ENCODE data around the gene CTCF.
A peak's percentile ranks its signal among the peaks of the same experiment; 100 is the strongest.

The CTCF gene

GRCh38 chr16:67551091-67551490, 11.2 kb upstream of the CTCF start:
- DNase-seq: no peak

DNA sequence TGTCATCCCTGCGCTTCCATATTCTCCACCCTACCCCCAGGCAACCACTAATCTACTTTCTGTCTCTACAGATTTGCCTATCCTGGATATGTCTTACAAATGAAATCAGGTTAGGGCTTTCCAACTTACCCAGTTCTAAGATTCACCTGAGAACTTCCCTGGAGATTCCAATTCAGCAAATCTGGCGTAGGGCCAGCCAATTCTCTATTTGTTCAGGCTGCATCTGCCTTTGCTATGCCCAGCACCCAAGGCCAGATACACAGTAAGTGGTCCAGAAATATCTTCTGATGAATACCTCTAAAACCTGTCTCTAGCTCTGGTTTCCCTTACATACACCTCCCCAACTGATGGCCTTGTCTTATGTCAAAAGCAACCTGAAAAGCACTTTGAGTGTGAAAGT, 10.4 kb upstream of the CTCF start:
- no peak for DNase-seq

- DNase-seq: no peak
Measured at GRCh38 chr16:67552476-67552875, 9.8 kb upstream of the CTCF start.

DNA sequence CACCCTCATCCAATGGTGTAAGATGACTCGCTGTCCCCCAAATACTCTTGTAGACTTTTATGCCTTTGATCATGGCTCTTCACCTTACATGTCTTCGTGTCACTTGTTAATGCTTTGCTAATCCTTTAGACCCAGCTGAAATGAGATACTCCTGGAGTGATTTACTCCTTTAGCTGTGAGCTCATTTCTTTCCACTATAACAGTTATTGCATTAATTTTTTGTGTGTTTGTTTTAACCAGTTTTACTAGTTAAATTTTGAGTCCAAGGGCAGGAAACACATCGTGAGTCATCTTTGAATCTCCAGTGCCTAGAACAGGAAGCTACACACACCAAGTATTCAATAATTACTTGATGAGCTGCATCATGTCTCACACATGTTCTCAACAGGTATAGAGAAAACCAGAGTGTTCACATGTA, 6.5 kb upstream of the CTCF start:
- no peak for DNase-seq

DNA sequence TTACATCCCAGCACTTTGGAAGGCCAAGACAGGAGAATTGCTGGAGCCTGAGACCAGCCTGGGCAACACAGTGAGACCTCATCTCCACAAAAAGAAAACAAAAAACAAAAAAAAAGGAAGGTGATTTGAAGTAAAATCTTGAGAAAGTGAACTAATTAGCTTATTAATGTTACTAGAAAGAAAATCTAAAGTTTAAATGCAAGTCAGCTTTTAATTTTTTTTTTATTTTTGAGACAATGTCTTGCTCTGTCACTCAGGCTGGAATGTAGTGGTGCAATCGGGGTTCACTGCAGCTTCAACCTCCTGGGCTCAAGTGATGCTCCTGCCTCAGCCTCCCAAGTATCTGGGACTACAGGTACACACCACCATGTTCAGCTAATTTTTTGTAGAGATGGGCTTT, 3.5 kb upstream of the CTCF start:
- DNase-seq: no peak

GRCh38 chr16:67560827-67561342, 1.4 kb upstream of the CTCF start:
- DNase-seq: no peak

DNA sequence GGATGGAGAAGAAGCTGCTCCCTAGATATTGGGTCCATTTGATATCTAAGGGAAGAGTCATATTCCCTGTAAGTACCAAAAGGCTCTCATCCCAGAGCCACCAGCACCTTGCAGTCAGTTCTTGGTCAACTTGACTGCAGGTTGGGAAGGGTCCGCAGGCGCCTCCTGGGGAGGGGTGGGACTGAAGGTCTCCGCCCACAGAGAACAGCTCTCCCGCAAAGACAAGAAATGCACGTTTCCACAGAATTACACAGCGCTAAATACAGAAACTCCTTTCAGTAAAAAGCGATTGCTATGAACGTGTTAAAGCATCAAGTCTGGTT, 864 bp upstream of the CTCF start:
- no peak for DNase-seq

DNA sequence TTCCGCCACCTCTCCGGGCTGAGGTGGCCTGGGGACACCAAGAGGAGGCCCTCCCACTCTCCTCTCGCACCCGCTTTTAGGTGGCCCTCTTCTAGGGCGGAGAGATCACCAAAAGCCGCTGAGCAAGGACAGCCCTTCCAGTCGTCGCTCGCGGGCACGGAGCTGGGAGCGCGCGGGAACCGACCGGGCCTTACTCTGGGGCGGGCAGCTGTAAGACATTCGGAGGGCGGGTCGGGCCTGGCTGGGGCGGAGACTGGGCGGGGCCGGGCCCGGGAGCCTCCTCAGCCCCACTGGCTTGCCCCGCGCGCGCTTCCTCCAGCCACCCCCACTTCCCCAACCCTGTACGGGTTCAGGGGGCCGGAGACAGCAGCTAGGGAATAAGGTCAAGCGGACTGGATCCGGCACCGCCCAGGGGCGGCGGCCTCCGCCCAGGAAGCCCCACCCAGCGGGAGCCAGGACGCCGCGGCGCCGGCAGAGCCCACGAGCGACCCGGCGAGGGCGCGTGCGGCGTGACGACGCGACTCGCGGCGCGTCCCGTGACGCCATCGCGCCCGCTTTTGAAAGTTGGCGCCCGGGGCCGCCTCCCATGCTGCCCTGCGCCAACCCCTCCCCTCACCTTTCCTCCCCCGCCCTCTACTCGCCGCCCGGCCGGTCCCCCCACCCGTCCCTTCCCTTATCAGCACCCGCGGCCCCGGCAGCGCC, 351 bp upstream of the CTCF start:
- peak; percentile 79 for DNase-seq

GRCh38 chr16:67562918-67563707, 787 bp downstream of the CTCF start:
- DNase-seq: no peak

DNA sequence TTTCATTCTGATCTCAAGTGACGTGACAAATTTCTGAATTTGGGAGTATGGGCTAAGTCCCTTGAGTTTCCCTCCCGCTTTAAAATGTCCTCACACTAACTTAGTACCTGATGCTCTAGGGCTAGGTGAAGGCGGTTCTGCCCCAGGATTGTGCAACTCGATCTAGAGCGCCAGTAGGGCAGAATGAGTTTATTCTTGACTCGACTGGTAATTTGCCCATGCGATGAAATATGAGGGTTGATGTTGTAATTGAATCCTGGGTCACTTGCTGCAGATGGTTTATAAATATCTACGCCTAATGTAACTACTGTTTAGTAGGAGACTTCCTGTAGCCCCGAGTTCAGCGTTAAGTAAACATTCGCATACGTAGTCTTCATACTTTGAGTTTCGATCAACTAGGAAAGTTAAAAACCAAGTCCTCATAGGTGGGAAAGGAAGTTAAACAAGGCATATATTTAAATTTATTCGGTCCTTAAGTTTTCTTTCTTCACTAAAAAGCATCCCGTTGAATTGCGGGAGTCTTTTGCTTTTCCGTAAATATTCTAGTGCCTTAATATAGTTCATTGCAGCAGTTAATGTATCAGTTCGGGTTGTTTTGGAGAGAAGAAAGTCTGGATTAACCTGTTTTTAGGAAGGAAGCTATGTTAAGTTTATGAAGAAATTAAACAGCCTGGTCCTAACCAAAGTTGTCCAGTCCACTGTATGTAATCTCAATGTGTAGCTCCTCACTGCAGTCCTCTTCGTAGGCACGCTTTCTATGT, 1.6 kb downstream of the CTCF start:
- no peak for DNase-seq

- DNase-seq: no peak
Measured at GRCh38 chr16:67565470-67566100, 3.3 kb downstream of the CTCF start.

GRCh38 chr16:67571464-67571863, 9.1 kb downstream of the CTCF start:
- no peak for DNase-seq

DNA sequence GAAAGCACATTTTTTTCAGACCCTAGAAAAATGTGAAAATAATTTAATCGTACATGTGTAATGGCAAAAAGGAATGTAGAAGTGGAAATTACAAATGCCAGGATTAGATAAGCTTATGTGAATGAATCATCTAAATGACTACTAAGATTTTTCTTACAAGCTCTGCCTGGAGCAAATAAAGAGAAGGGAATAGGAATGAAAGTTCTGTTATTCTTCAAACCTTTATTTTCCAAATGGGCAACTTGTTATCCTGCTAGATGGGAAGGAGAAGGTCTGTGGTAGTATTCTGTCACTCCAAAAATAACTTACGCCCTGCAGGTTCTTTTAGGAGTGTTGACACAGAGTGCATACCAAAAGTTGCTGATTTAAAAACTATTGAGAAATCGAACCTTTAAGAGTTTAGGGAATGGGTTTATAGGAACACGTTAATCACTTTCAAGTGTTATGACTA, 9.7 kb downstream of the CTCF start:
- DNase-seq: no peak

DNA sequence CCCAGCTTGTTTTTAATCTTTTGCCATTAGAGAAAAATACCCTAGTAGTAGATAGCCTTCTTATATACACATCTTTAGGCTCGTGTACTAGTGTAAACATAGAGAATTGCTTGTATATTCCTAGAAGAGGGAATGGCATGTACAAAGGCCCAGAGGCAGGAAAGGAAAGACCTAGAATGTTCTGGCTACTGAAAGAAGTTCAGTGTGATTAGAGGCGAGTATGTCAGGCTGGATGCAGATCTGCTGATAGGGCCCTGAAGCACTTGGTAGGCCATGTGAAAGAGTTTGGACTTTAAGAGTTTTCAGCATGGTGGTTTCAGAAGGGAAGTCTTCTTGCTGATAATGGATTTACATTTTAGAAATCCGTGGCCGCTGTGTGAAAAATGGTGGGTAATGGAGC, 17.4 kb downstream of the CTCF start:
- no peak for DNase-seq

DNA sequence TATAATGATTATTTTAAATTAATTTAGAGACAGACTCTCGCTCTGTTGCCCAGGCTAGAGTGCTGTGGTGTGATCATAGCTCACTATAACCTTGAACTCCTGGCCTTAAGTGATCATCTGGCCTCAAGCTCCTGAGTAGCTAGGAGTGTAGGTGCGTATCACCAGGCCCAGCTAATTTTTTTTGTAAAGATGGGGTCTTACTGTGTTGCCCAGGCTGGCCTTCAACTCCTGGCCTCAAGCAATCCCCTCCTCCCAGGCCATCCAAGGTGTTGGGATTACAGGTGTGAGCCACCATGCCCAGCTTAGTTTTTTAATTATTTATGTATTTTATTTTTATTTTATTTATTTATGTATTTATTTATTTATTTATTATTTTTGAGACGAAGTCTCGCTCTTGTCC, 17.9 kb downstream of the CTCF start:
- no peak for DNase-seq

GRCh38 chr16:67593288-67593687, 31.0 kb downstream of the CTCF start:
- no peak for DNase-seq

GRCh38 chr16:67593701-67594100, 31.4 kb downstream of the CTCF start:
- no peak for DNase-seq

- no peak for DNase-seq
Measured at GRCh38 chr16:67594256-67594915, 32.1 kb downstream of the CTCF start.

DNA sequence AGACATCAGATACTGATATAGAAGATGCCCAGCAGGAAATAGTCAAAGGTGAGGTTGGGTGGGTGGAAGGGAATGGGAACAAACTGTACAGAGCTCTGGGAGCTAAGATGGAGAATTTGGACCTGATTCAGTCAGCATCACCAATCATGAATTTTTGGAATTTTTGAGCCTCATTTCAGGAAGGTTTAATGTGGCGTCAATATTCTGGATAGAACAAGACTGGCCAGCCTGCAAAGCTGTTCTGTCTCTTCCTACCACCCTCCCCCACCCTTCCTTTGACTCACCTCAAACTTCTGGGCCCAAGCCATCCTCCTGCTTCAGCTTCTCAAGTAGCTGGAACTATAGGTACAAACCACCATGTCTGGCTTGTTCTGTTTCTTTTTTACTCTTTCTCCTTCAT, 32.6 kb downstream of the CTCF start:
- DNase-seq: no peak

DNA sequence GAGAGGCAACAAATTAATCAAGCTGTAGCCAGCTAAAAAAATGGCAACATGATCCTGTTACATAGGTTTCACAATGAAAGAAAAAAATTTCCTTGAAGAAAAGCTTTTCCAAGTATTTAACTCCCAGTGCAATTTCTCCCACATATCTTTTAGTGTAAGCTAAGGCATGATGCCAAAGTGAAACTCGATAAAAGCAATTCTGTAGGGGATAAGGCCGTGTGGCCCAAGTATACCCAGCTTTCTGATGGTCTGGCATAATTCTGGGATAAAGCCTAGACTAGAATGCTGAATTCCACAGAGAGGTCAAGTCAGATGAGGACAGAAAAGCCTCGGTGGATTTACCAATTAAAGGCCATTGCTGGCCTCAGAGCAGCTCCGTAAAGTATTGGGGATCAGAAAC, 36.2 kb downstream of the CTCF start:
- DNase-seq: no peak

DNA sequence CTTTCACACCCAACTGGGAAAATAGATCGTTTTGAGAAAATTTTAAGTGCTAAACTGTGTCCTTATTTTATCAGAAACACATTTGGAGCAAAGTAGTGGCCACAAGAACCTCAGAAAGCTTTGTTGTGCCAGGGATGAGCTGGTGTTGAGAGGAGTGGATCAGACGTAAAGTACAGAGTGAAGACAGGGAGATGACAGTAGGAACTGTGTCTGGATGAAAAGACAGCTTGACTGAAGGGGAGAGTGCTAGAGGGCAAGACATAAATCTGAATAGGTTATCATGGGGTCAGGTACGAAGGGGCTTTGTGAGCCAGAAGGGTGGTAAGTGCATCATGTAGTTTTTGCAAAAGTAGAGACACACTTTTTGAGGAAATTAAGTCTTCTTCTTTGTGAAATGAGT, 43.3 kb downstream of the CTCF start:
- no peak for DNase-seq

GRCh38 chr16:67606632-67607031, 44.3 kb downstream of the CTCF start:
- DNase-seq: no peak

- DNase-seq: no peak
Measured at GRCh38 chr16:67608364-67608763, 46.0 kb downstream of the CTCF start.
